Endodermal cell (in vitro differentiated cells): ENCODE results near the gene LMAN1. TPM values are rescaled to one million over a fixed set of nuclear protein-coding genes. Genes with fewer than 3 reads are reported as not detected.

Source experiments
- DNase-seq: peaks from one replicate; pipeline ENCODE4 v3.0.0-alpha.2; 2017
- H3K27ac ChIP-seq: 2 replicates; pipeline ENCODE4 v1.5.1; 2013; ENCODE audit warnings: mild to moderate bottlenecking, low read depth, low read length, moderate library complexity
- H3K27me3 ChIP-seq: 2 replicates; pipeline ENCODE4 v1.6.1; 2013; ENCODE audit warnings: mild to moderate bottlenecking, low read length, moderate library complexity; ENCODE audit not compliant: insufficient read depth, control insufficient read depth, poor library complexity, severe bottlenecking
- H3K36me3 ChIP-seq: 2 replicates; pipeline ENCODE4 v1.7.0; 2013; ENCODE audit warnings: mild to moderate bottlenecking, low read length, moderate library complexity; ENCODE audit not compliant: control insufficient read depth, insufficient read depth
- H3K4me1 ChIP-seq: one replicate; pipeline ENCODE4 v1.7.0; 2013; ENCODE audit warnings: low read length; ENCODE audit not compliant: control insufficient read depth, insufficient read depth
- H3K4me3 ChIP-seq: 2 replicates; pipeline ENCODE4 v1.5.1; 2013; ENCODE audit warnings: mild to moderate bottlenecking, low read length, moderate library complexity
- H3K9ac ChIP-seq: 2 replicates; pipeline ENCODE4 v1.6.1; 2013; ENCODE audit warnings: mild to moderate bottlenecking, low read length, moderate library complexity; ENCODE audit not compliant: poor library complexity, severe bottlenecking; ENCODE audit errors: extremely low read depth
- H3K9me3 ChIP-seq: 2 replicates; pipeline ENCODE4 v1.6.1; 2013; ENCODE audit warnings: mild to moderate bottlenecking, low read length, moderate library complexity; ENCODE audit not compliant: control insufficient read depth
- H3K27ac Mint-ChIP-seq: 2 replicates; pipeline ENCODE4 v1.8.0; 2020; ENCODE audit warnings: mixed read lengths
- H3K27me3 Mint-ChIP-seq: 2 replicates; pipeline ENCODE4 v1.8.0; 2021; ENCODE audit warnings: mild to moderate bottlenecking, mixed read lengths; ENCODE audit not compliant: insufficient read depth
- H3K36me3 Mint-ChIP-seq: 2 replicates; pipeline ENCODE4 v1.8.0; 2020; ENCODE audit warnings: low read depth, mixed read lengths
- H3K4me1 Mint-ChIP-seq: 2 replicates; pipeline ENCODE4 v1.8.0; 2020; ENCODE audit warnings: mixed read lengths
- H3K4me3 Mint-ChIP-seq: 2 replicates; pipeline ENCODE4 v1.8.0; 2020; ENCODE audit warnings: mild to moderate bottlenecking, moderate library complexity, mixed read lengths
- H3K9me3 Mint-ChIP-seq: 2 replicates; pipeline ENCODE4 v1.8.0; 2020; ENCODE audit warnings: mild to moderate bottlenecking, mixed read lengths
- CTCF ChIP-seq: fragments of 200-600 bp; sonication (generic); conservative IDR thresholded peaks from 2 replicates; pipeline ENCODE4 v1.5.0; 2021; ENCODE audit warnings: antibody characterized with exemption, mild to moderate bottlenecking
- WGBS, 2 experiments: methylation state at CpG; one replicate each; pipeline versions ENCODE4 v1.1.5 to v1.1.7; 2013; ENCODE audit warnings: missing lambda C conversion rate in 2 of 2, mixed read lengths in 1 of 2; ENCODE audit not compliant: insufficient coverage in 1 of 2, insufficient read length in 1 of 2; 5-methylcytosine and 5-hydroxymethylcytosine counted together
- total RNA-seq, 2 donors: library from RNA; stranded (reverse); fragmentation: NEBNext Ultra II Directional in 1 of 2; extraction: Animal tissue kit (Norgen Biotek cat#: 25700) in 1 of 2; gene quantifications; 2 replicates in 1 of 2; 3 replicates in 1 of 2; pipeline ENCODE4 v1.2.1, GENCODE V29; 2021

LMAN1 gene
- total RNA-seq, 2 donors from 2014 or later = 82.9 to 125 TPM

GRCh38 chr18:59376351-59376935 lies 17.4 kb upstream of the LMAN1 start:
- peaks cover 52% of the 10 kb centered on the region for H3K27me3 ChIP-seq
- DNase-seq = peak; percentile 66
- Mint-ChIP-seq H3K4me1 (peaks cover 33% of the 10 kb centered on the region), H3K27ac (peak overlapping the region; percentile 7), H3K36me3 (no peaks in the 10 kb centered on the region), H3K27me3 (peaks cover 18% of the 10 kb centered on the region), H3K4me3 (peak overlapping the region; percentile 11), H3K9me3 (no peaks in the 10 kb centered on the region)
- 58 to 67% methylated on average over 5 to 7 of the region's 7 CpGs for WGBS, 2 experiments
- H3K27ac ChIP-seq = no peak overlapping the region
- H3K9ac ChIP-seq = no peak overlapping the region
- TF ChIP-seq CTCF = no peak
- H3K4me3 ChIP-seq = no peak overlapping the region
- no peaks in the 10 kb centered on the region for H3K36me3 ChIP-seq
- H3K9me3 ChIP-seq = no peaks in the 10 kb centered on the region
- no peaks in the 10 kb centered on the region for H3K4me1 ChIP-seq

- Mint-ChIP-seq H3K4me3 (no peak overlapping the region), H3K27me3 (peaks cover 7% of the 10 kb centered on the region), H3K9me3 (no peaks in the 10 kb centered on the region), H3K4me1 (peaks cover 28% of the 10 kb centered on the region), H3K27ac (no peak overlapping the region), H3K36me3 (no peaks in the 10 kb centered on the region)
- Histone ChIP-seq H3K4me3 (no peak overlapping the region), H3K36me3 (no peaks in the 10 kb centered on the region), H3K27ac (no peak overlapping the region), H3K4me1 (no peaks in the 10 kb centered on the region), H3K9me3 (peaks cover 4% of the 10 kb centered on the region), H3K9ac (no peak overlapping the region), H3K27me3 (peaks cover 36% of the 10 kb centered on the region)
- DNase-seq = no peak
- 72 to 91% methylated on average over 3 of the region's 3 CpGs for WGBS, 2 experiments
- no peak for TF ChIP-seq CTCF
Measured at GRCh38 chr18:59374128-59374527, 15.1 kb upstream of the LMAN1 start.

- Mint-ChIP-seq H3K27ac (no peak overlapping the region), H3K4me3 (no peak overlapping the region), H3K4me1 (peaks cover 27% of the 10 kb centered on the region), H3K9me3 (peaks cover 4% of the 10 kb centered on the region), H3K27me3 (no peaks in the 10 kb centered on the region), H3K36me3 (no peaks in the 10 kb centered on the region)
- DNase-seq = no peak
- Histone ChIP-seq H3K9ac (no peak overlapping the region), H3K4me1 (no peaks in the 10 kb centered on the region), H3K36me3 (no peaks in the 10 kb centered on the region), H3K27me3 (peaks cover 25% of the 10 kb centered on the region), H3K27ac (no peak overlapping the region), H3K4me3 (no peak overlapping the region), H3K9me3 (peaks cover 7% of the 10 kb centered on the region)
- TF ChIP-seq CTCF = no peak
- 73 to 94% methylated on average over 2 of the region's 2 CpGs for WGBS, 2 experiments
Measured at GRCh38 chr18:59372975-59373374, 13.9 kb upstream of the LMAN1 start.
